Stimulated activated CD8-positive, alpha-beta memory T cell treated with anti-CD3 and anti-CD28 coated beads, Interleukin-15, amount 100 ng/mL, for 4 hours (primary cell): ENCODE measurements around the gene MLNR.

ENCODE experiments used
- DNase-seq, 2 donors: peaks; one replicate each; pipeline ENCODE4 v3.0.0-alpha.2; 2020; ENCODE audit warnings: low read depth in 2 of 2

Gene MLNR

DNA sequence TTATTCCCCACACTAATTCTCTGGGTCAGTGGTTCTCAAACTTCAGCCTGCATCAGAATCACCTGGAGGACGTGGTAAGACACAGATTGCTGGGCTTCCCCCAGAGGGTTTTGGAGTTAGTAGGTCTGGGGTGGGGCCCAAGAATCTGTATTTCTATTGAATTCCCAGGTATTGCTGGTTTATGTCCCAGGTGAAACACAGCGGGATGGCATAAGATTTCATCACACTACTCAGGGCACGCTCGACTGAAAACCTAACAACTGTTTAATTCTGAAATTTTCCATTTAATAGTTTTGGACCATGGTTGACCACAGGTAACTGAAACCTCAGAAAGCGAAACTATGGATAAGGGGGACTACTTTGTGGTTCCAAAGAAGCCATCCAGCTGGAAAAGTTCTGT is 6.5 kb downstream of the MLNR start:
- no peak for DNase-seq

GRCh38 chr13:49234741-49235140 is 14.6 kb downstream of the MLNR start:
- DNase-seq = no peak

GRCh38 chr13:49235856-49236431 is 15.8 kb downstream of the MLNR start:
- no peak for DNase-seq

GRCh38 chr13:49238621-49239020 is 18.5 kb downstream of the MLNR start:
- DNase-seq = no peak

DNA sequence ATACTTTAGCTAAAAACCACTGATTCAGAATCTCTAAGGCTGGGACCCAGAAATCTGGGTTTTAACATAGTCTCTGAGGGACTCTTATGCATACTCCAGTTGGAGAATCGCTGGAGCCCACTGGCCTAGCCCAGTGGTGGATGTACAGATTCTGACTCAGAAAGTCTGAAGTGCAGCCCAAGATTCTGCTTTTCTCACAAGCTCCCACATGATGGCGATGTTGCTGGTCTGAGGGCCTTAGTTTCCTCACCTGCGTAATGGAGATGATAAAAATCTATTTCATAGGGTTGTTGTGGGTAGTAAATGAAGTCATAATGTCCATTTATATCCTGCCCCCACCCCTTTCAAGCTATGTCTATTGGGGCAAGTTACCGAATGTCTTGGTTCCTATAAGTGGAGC is 19.9 kb downstream of the MLNR start:
- DNase-seq = peak in 1 of 2 donors; percentile 6

- DNase-seq = no peak
Measured at GRCh38 chr13:49241296-49241695, 21.2 kb downstream of the MLNR start.

GRCh38 chr13:49245101-49245500 is 25.0 kb downstream of the MLNR start:
- no peak for DNase-seq

DNA sequence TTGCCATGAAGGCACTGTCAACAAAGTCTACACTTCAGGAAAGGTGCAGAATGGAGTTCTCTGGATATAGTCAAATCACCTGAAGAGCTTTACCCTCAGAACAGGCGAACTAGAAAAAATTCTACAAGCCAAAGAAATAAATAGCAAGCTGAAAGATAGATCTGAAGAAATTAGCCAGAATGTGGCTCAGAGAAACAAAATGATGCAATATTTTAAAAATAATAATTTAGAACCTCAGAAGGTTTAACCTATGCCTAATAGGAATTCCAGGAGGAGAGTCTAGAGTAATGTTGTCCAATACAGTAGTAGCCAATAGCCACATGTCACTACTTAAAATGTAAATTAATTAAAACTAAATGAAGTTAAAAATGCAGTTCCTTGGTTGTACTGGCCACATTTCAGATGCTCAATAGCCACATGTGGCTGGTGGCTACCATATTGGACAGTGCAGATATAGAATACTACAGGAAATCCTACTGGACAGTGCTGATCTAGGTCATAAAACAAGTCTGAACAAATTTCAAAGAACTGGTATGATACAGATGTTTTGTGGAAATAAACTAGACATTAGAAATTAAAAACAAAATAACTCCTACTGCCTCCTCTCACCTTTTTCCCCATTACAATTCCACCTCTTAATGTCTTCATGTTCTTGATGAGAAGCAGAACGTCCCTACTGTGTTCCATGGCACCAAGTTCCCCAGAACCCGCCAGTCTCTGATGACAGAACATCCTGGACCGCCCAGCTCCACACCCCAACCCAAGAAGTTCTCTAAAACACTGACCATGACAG is 26.9 kb downstream of the MLNR start:
- no peak for DNase-seq

DNA sequence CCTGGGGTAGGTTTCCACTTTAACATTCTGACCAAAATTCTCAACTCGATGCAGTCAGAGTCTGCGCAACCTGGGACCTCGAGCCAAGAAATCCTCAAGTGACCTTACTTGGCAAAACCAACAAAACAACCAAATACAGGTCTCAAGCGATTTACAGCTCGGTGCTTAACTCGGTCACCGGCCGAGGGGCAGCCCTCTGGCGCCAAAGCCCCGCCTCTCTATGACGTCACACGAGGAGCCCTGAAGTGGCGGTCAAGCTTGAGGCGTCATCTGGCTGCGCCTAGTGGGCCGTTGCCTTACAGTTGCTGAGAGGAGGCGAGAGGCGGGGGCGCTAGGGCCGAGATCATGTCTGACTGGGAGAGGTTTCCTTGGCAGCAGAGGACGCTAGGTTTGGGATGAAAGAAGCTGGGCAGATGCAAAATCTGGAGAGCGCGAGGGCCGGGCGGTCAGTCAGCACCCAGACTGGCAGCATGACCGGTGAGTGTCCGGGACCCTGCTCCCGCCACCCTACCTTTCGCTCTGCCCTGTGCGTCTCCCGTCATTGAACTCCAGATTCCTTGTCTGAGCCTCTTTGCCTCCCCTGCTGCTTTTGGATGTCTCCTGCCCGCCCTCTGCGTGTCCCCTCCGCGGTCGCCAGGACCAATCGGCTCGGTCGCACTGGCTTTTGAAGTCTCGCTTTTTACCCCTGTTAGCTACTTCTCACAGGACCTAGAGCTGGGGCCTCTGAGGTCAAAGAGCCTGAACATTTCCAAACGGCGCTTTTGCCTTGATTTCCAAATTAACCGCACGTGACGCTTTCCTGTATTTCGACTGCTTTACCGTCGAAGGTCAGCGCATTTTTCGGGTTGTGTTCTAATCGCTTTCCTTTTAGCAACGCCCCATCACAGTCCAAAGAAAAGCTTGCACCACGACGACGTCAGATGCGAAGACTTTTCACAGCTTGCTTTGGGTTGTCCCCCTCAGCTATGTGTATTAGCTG is 27.8 kb downstream of the MLNR start, which contains the start of gene CDADC1:
Gene CDADC1, plus strand, starts transcription at position 283 of the 979 bp plus-strand sequence. Its CDS starts 113 bp downstream, at position 396.
- DNase-seq = peak; percentile 77 to 84

DNA sequence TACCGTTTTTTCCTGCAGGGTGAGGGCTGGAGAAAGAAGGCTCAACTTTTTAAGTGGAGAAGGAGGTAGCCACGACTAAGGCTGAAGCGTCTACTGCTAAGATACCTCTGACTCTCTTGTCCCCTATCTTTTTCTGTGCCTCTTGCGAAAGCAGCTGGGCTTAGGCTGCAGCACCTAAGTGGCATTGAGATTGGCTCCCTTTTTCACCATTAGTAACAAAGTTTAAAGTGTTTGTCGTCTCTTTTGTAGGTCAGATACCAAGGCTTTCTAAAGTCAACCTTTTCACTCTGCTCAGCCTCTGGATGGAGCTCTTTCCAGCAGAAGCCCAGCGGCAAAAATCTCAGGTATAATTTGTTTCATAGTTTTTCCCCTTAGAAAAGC is 28.5 kb downstream of the MLNR start:
- DNase-seq = no peak

DNA sequence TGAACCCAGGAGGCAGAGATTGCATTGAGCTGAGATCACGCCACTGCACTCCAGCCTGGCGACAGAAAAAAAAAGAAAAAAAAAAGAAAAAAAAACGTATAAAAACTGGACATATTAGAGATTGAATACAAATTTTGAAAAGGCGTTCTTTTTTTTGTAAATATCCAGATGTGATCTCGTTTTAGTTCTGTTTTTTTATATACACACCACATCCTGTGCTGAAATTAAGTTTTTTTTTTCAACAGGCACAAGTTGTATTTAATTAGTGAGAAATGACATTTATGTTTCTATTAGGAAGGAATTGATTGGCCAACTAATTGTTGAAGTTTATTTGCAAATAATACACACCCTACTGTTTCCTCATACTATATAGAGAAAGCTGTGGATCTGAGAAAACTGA is 31.2 kb downstream of the MLNR start:
- DNase-seq = no peak

- DNase-seq = no peak
Measured at GRCh38 chr13:49253310-49253709, 33.2 kb downstream of the MLNR start.

DNA sequence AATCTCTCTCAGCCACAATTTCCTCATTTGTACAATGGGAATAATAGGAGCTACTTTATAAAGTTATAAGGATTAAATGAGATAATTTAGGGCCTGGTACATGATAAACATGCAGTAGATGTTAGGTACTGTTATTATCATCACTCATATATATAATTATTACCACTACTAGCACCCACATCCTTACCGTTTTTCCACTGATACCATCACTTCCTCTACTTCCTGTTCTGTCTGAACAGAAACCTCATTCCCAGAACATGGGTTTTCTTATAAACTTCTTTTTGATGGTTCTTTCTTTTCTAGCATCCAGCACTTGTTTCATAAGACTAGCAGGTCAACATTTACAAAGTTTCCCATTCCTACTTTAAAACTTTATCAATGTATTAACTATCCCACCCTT is 33.9 kb downstream of the MLNR start:
- no peak for DNase-seq

GRCh38 chr13:49256841-49257240 is 36.7 kb downstream of the MLNR start:
- no peak for DNase-seq

GRCh38 chr13:49258089-49258796 is 38.1 kb downstream of the MLNR start:
- DNase-seq = no peak

- no peak for DNase-seq
Measured at GRCh38 chr13:49259586-49259985, 39.4 kb downstream of the MLNR start.

- DNase-seq = no peak
Measured at GRCh38 chr13:49262634-49263033, 42.5 kb downstream of the MLNR start.

DNA sequence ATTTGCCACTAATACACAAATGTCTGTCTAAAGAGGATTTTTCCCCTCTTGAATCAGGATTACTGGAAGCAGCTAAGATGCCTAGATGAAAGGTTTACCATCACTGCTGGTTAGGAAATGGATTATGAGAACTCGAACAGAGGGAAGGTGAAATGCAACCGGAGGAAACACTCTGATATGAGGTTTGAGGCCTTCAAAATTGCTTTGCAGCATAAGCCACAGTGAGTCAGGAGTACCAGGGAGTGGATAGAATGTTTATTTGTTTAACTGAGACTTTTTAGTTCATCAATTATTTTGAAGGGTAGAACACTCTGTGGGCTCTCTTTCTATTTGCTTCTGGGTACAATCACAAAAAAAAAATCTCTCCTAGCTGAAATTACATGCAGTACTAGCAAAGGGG is 45.7 kb downstream of the MLNR start:
- no peak for DNase-seq

DNA sequence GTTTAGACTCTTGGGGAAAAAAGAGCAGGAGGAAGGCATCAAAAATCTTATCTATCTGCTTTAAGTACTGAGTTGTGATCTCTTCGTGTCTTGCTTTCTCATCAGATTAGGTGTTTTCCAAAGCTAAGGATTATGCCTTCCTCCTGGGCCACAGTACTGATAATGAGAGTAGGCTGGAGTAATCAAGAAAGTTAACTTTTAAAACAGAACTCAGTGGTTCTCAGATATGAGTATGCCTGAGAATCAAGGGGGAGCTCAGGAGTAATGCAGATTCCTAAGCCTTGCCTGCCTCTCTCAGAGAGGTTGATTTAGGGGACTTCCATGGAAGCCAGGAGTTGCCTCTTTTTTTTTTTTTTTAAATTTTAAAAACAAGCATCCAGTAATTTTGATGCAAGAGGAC is 51.1 kb downstream of the MLNR start:
- no peak for DNase-seq
